ENCODE results near the gene TSPY10.
"Not testable (repeated sequence)": the region's sequence is repeated elsewhere in the genome, so short reads cannot be mapped to it uniquely, and the experiment has no call there.

Gene TSPY10

GRCh38 chrY:9527580-9527979 lies at the start of gene TSPY10:
TSPY10 (plus strand) TSS chrY:9527880; CDS start chrY:9527926, 46 bp downstream.
- H3K36me3 ChIP-seq (ENCODE audit: control insufficient read depth, insufficient read depth, low read length); H3K9me3 ChIP-seq (ENCODE audit: control insufficient read depth, low read length); H3K4me1 ChIP-seq (ENCODE audit: control insufficient read depth, insufficient read depth, low read length); H3K4me3 ChIP-seq (ENCODE audit: low read length); H3K9ac ChIP-seq (ENCODE audit: low read length); H3K27me3 ChIP-seq (ENCODE audit: control insufficient read depth, insufficient read depth, low read length): not testable (repeated sequence)

GRCh38 chrY:9486967-9487366 lies 40.7 kb upstream of the TSPY10 start, which contains the start of gene TSPY9:
TSPY9 (plus strand) TSS chrY:9487267; CDS start chrY:9487313, 46 bp downstream.
- not testable (repeated sequence) for H3K4me1 ChIP-seq (ENCODE audit: control insufficient read depth, insufficient read depth, low read length); H3K4me3 ChIP-seq (ENCODE audit: low read length); H3K9me3 ChIP-seq (ENCODE audit: control insufficient read depth, low read length); H3K27me3 ChIP-seq (ENCODE audit: control insufficient read depth, insufficient read depth, low read length); H3K36me3 ChIP-seq (ENCODE audit: control insufficient read depth, insufficient read depth, low read length); H3K9ac ChIP-seq (ENCODE audit: low read length)

GRCh38 chrY:9504396-9504795 lies 23.3 kb upstream of the TSPY10 start:
- H3K36me3 ChIP-seq (ENCODE audit: control insufficient read depth, insufficient read depth, low read length); H3K27me3 ChIP-seq (ENCODE audit: control insufficient read depth, insufficient read depth, low read length); H3K9me3 ChIP-seq (ENCODE audit: control insufficient read depth, low read length); H3K4me3 ChIP-seq (ENCODE audit: low read length); H3K9ac ChIP-seq (ENCODE audit: low read length); H3K4me1 ChIP-seq (ENCODE audit: control insufficient read depth, insufficient read depth, low read length): not testable (repeated sequence)

GRCh38 chrY:9516287-9516686 lies 11.4 kb upstream of the TSPY10 start:
- not testable (repeated sequence) for H3K9ac ChIP-seq (ENCODE audit: low read length); H3K4me3 ChIP-seq (ENCODE audit: low read length); H3K36me3 ChIP-seq (ENCODE audit: control insufficient read depth, insufficient read depth, low read length); H3K27me3 ChIP-seq (ENCODE audit: control insufficient read depth, insufficient read depth, low read length); H3K9me3 ChIP-seq (ENCODE audit: control insufficient read depth, low read length); H3K4me1 ChIP-seq (ENCODE audit: control insufficient read depth, insufficient read depth, low read length)
